Measurements from ENCODE around the gene FOXN3. TPM values are rescaled to one million over a fixed set of nuclear protein-coding genes. Genes with fewer than 3 reads are reported as not detected.

The FOXN3 gene
- polyA plus RNA-seq, 1 donor from 2014 or later, result 10.3 TPM

GRCh38 chr14:89317051-89317691 lies 99.9 kb downstream of the FOXN3 start:
- H3K9ac ChIP-seq (ENCODE audit: low read length), result no peak overlapping the region
- TF ChIP-seq TAF1 (IDR thresholded peaks at IDR 0.05; ENCODE audit: low read depth) (no peak), RAD21 (conservative IDR thresholded peaks at IDR 0.05) (no peak), EP300 (conservative IDR thresholded peaks at IDR 0.05; ENCODE audit: poor library complexity, severe bottlenecking) (no peak), SMC3 (conservative IDR thresholded peaks at IDR 0.05; ENCODE audit: poor library complexity) (no peak), CTCF (IDR thresholded peaks at IDR 0.05; ENCODE audit: poor library complexity, severe bottlenecking) (no peak), EZH2 (IDR thresholded peaks at IDR 0.05; ENCODE audit: borderline replicate concordance, insufficient read depth, low read length, poor library complexity, severe bottlenecking) (no peak), REST (IDR thresholded peaks at IDR 0.05; ENCODE audit: borderline replicate concordance) (no peak), MXI1 (conservative IDR thresholded peaks at IDR 0.05; ENCODE audit: poor library complexity, severe bottlenecking) (no peak), POLR2AphosphoS5 (IDR thresholded peaks at IDR 0.05) (no peak)
- H3K36me3 ChIP-seq (ENCODE audit: insufficient read depth, low read length), result no peaks in the 10 kb centered on the region
- no peak overlapping the region for H3K27ac ChIP-seq (ENCODE audit: low read length)
- no peak overlapping the region for H3K4me2 ChIP-seq (ENCODE audit: low read length)
- peaks cover 3% of the 10 kb centered on the region for H3K9me3 ChIP-seq (ENCODE audit: low read length)
- peaks cover 3% of the 10 kb centered on the region for H3K79me2 ChIP-seq (replicated peaks; ENCODE audit: insufficient read depth, low read length)
- H3F3A ChIP-seq (ENCODE audit: insufficient read depth, low read length, poor library complexity, severe bottlenecking), result no peaks in the 10 kb centered on the region
- no peak overlapping the region for H2AFZ ChIP-seq (ENCODE audit: low read depth, low read length)
- no peaks in the 10 kb centered on the region for H3K9me2 ChIP-seq (ENCODE audit: insufficient read depth, low read length)
- no peak overlapping the region for H3K4me3 ChIP-seq (ENCODE audit: low read length)
- no peaks in the 10 kb centered on the region for H4K20me1 ChIP-seq (ENCODE audit: insufficient read depth)
- H3K27me3 ChIP-seq (ENCODE audit: insufficient read depth, low read depth, low read length), result no peaks in the 10 kb centered on the region

- no peak overlapping the region for H3K4me2 ChIP-seq (ENCODE audit: low read length)
- no peak overlapping the region for H3K4me3 ChIP-seq (ENCODE audit: low read length)
- no peaks in the 10 kb centered on the region for H4K20me1 ChIP-seq (ENCODE audit: insufficient read depth)
- no peak overlapping the region for H2AFZ ChIP-seq (ENCODE audit: low read depth, low read length)
- H3K79me2 ChIP-seq (replicated peaks; ENCODE audit: insufficient read depth, low read length), result peaks cover 3% of the 10 kb centered on the region
- no peaks in the 10 kb centered on the region for H3K36me3 ChIP-seq (ENCODE audit: insufficient read depth, low read length)
- H3K9me3 ChIP-seq (ENCODE audit: low read length), result peaks cover 3% of the 10 kb centered on the region
- TF ChIP-seq CTCF (IDR thresholded peaks at IDR 0.05; ENCODE audit: poor library complexity, severe bottlenecking) (no peak), EZH2 (IDR thresholded peaks at IDR 0.05; ENCODE audit: borderline replicate concordance, insufficient read depth, low read length, poor library complexity, severe bottlenecking) (no peak), TAF1 (IDR thresholded peaks at IDR 0.05; ENCODE audit: low read depth) (no peak), MXI1 (conservative IDR thresholded peaks at IDR 0.05; ENCODE audit: poor library complexity, severe bottlenecking) (no peak)
- H3K27ac ChIP-seq (ENCODE audit: low read length), result no peak overlapping the region
- no peak overlapping the region for H3K9ac ChIP-seq (ENCODE audit: low read length)
- H3F3A ChIP-seq (ENCODE audit: insufficient read depth, low read length, poor library complexity, severe bottlenecking), result no peaks in the 10 kb centered on the region
- H3K9me2 ChIP-seq (ENCODE audit: insufficient read depth, low read length), result no peaks in the 10 kb centered on the region
- no peaks in the 10 kb centered on the region for H3K27me3 ChIP-seq (ENCODE audit: insufficient read depth, low read depth, low read length)
Measured at GRCh38 chr14:89315493-89316470, 101.3 kb downstream of the FOXN3 start.

Measured in neural cell (in vitro differentiated cells).